COLO668 (cell line): ENCODE data around the gene YIF1A.
"Not testable (repeated sequence)": the region's sequence is repeated elsewhere in the genome, so short reads cannot be mapped to it uniquely, and the experiment has no call there.

Experiments used
- DNase-seq: peaks from one replicate; lab custom pipeline; 2025; ENCODE audit not compliant: unreplicated experiment; lab: John Stamatoyannopoulos, UW

YIF1A gene

GRCh38 chr11:66272596-66272995 is 16.3 kb downstream of the YIF1A start:
- no peak for DNase-seq

- no peak for DNase-seq
Observed at GRCh38 chr11:66271816-66272215, 17.1 kb downstream of the YIF1A start.

GRCh38 chr11:66268952-66269905 is 19.7 kb downstream of the YIF1A start:
- DNase-seq, result peak; percentile 34

- DNase-seq, result peak; percentile 99
Observed at GRCh38 chr11:66268244-66268951, 20.5 kb downstream of the YIF1A start, which contains the start of gene RAB1B. Gene RAB1B (plus strand): TSS chr11:66268639. CDS start chr11:66268680, 41 bp downstream.

GRCh38 chr11:66267379-66268243 is 21.3 kb downstream of the YIF1A start:
- peak; percentile 79 for DNase-seq

DNA sequence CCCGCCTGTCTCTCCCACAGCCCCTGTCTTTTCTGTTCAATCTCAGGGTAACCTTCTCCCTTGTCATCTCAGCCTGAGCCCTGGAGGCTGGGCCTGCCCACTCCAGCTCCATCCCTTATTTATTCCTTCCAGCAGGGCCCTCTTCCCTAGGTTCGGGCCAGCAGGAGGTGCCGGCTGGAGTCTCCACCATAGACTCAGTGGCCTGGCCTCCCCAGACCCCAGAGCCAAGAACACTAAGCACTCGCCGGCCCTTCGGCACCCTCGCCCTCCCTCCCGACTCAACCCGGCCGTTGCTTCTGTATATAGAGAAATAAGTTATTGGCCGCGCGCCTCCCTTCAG is 21.9 kb downstream of the YIF1A start:
- DNase-seq, result no peak

DNA sequence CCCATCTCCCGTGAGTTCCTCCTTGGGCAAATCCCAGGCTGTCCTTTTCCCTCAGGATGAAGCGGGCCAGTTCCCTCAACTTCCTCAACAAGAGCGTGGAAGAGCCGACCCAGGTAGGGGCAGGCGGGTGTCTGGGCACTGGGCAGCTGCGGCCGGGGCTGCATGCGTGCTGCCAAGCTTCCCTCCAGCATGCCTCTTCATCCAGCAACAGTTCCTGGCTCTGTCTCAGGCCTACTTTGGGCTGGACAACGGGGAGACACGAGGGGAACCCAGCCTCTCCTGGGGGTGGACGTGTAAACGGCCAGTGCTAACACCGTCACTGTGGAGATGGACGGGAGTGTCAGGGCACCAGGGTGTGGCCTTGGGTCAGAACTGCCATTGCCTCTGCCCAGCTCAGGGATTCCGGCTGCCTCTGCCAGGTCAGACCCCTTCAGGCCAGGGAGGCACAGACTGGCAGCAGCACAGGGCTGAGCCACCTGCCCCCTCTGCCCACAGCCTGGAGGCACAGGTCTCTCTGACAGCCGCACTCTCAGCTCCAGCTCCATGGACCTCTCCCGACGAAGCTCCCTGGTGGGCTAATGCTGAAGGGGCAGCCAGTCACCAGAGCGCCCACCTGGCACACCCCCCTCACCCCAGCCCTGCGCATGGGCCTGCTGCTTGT is 22.4 kb downstream of the YIF1A start:
- no peak for DNase-seq

DNA sequence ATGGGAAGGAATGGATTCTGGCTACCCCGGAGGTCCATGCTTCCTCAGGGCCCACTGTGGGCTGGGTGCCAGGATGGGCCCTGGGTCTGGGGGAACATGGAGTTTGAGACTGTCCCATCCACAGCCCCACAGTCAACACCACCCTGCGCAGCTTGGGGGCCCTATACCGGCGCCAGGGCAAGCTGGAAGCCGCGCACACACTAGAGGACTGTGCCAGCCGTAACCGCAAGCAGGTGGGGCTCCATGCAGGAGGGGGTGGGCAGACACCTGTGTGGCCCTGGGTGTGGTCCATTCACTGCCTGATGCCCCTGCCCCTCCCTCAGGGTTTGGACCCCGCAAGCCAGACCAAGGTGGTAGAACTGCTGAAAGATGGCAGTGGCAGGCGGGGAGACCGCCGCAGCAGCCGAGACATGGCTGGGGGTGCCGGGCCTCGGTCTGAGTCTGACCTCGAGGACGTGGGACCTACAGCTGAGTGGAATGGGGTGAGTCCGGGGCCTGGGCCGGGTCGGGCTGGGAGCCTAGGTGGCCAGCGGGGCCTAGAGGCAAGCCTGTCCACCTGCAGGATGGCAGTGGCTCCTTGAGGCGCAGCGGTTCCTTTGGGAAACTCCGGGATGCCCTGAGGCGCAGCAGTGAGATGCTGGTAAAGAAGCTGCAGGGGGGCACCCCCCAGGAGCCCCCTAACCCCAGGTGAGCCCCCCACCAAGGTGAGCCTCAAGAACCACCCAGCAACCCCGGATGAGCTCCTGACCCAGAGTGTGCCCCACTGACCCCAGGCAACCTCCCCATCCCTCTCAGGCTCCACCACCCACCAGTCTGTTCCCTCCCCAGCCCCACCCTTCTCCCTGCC is 23.2 kb downstream of the YIF1A start:
- DNase-seq, result no peak

- peak; percentile 41 for DNase-seq
Observed at GRCh38 chr11:66264914-66265313, 24.0 kb downstream of the YIF1A start.

GRCh38 chr11:66264383-66264782 is 24.6 kb downstream of the YIF1A start:
- no peak for DNase-seq

- no peak for DNase-seq
Observed at GRCh38 chr11:66263785-66264184, 25.2 kb downstream of the YIF1A start.

DNA sequence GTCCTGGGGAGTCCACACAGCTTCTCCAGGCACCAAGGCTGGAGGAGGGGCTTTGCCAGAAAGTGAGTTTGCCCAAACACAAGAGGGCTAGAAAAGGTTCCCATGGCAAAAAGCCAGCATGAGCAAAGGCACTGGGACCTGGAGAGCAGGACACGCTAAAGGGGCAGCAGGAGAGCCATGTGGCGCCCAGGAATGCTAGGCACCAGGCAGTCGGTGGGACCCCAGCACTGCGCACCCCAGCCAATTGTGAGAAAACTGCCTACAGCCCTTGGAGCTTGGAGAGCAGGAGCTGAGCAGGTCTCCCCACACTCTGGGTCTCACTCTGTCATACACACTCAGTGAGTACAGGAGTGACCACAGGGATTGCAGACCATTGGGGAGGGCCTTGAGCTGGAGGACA is 25.7 kb downstream of the YIF1A start:
- DNase-seq, result no peak

DNA sequence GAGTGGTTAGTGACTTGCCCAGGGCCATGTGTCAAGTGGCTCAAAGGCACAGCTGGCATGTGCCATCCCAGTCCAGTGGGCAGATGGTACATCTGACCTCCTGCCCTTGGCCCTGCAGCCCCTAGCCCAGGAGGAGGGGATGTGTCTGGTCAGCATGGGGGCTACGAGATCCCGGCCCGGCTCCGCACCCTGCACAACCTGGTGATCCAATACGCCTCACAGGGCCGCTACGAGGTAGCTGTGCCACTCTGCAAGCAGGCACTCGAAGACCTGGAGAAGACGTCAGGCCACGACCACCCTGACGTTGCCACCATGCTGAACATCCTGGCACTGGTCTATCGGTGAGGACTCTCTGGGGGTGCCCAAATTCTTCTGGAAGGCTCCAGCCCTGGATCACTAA is 26.2 kb downstream of the YIF1A start:
- no peak for DNase-seq

GRCh38 chr11:66262191-66262590 is 26.8 kb downstream of the YIF1A start:
- no peak for DNase-seq

DNA sequence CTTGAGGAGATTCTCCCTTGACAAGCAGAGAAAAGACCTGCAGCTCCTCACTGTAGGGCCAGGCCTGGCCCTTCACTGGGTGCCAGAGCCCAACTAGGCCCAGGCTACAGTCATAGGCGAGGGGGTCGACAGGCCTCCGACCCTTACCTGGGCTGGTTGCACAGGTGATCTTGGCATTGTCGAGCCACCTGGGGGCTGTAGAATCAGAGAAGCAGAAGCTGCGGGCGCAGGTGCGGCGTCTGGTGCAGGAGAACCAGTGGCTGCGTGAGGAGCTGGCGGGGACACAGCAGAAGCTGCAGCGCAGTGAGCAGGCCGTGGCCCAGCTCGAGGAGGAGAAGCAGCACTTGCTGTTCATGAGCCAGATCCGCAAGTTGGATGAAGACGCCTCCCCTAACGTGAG is 27.4 kb downstream of the YIF1A start:
- DNase-seq, result no peak

DNA sequence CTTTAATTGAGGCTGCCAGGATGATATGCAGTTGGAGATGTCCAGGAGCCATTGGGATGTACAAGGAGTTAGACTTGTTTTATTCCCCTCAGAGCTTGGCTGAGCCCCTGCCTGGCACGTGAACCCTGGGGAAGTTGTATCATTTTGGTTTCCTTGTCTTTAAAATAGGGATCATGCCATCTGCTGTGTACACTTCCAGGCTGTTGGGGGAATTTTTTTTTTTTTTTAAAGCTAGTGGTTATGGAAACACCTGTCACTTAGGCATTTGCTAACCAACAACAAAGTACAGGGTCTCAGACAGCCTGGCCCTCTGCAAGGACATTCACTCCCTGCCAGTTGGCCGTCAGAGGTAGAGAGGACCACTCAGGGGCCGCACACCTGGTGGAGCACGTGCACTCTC is 29.0 kb downstream of the YIF1A start:
- DNase-seq, result no peak

DNA sequence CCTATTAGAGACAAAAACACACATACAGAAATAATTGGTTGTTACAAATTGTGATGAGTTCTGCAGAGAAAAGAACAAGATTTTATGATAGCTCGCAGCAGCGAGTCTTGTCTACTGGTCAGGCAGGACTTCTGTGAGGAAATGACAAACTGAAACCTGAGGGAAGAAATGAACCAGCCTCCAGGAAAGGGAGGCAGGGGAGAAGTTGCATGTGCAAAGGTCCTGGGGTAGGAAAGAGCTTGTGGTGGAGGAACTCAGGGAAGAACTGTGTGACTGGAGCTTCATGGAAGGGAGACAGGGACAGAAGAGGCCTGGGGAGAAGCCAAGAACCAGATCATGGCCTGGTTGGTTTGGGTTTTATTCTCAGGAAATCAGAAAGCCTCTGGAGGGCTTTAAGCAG is 29.7 kb downstream of the YIF1A start:
- DNase-seq, result no peak

- DNase-seq, result no peak
Observed at GRCh38 chr11:66258473-66258893, 30.5 kb downstream of the YIF1A start.

- DNase-seq, result not testable (repeated sequence)
Observed at GRCh38 chr11:66253081-66253480, 35.9 kb downstream of the YIF1A start.

DNA sequence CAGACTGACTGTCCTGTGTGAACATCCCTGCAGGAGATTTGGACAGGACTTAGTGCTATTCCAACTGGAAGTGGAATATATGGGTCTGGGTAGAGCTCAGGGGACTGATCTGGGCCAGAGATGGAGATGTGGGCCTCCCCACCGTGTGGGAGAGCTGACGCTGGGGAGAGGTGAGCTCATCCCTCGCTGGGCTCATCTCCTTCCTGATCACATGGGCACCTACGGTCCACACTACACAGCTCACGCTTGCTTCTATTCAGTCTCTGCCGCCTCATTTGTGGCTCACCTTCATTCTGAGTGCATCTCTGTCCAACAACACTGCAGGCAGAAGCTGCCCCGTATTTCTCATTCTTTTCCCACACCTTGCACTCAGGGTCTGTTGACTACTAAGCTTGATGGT is 37.1 kb downstream of the YIF1A start:
- DNase-seq, result no peak
